ENCODE results near the gene ATP8B4. TPM values are rescaled to one million over a fixed set of nuclear protein-coding genes. Genes with fewer than 3 reads are reported as not detected.

ATP8B4 gene
- total and polyA plus RNA-seq, 2 of the 8 experiments (the other 6 are each of a cell fraction or from before 2014, with no cell fraction given): 0.17 to 0.24 TPM

DNA sequence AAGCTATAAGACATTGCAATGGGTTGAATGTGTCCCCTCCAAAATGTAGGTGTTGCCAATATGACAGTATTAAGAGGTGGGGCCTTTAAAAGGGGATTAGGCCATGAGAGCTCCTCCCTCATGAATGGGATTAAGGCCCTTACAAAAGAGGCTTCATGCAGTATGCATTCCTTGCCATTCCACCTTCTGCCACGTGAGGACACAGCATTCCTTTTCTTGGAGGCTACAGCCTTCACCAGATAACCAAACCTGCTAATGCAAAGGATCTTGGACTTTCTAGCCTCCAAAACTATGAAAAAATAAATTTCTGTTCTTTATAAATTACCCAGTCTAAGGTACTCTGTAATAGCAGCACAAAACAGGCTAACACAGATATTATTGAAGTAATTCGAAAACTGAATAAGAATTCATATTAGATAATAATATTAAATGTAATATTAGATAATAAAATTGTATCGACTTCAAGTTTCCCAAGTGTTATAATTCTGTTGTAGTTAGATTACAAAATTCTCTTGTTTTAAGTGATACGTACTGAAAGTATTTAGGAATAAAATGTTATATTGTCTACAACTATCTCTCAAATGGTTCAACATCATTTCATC lies 29.4 kb upstream of the ATP8B4 start (continued):
- peak; percentile 46 for TF ChIP-seq CHD7 (IDR thresholded peaks at IDR 0.05; ENCODE audit: insufficient replicate concordance, low read length)
- no peak for TF ChIP-seq ATF3 (IDR thresholded peaks at IDR 0.05; ENCODE audit: insufficient read depth, low read depth, low read length)
- TF ChIP-seq TEAD4 (IDR thresholded peaks at IDR 0.05; ENCODE audit: low read depth, low read length): peak; percentile 89
- no peak for TF ChIP-seq CHD1 (IDR thresholded peaks at IDR 0.05; ENCODE audit: low read depth, low read length)
- 0 out of 4 replicates have a peak, but pooled peaks of 1 of the 2 experiments have one; percentile 31 for TF ChIP-seq SIN3A (conservative IDR thresholded peaks at IDR 0.05 in 1 of 2, IDR thresholded peaks at IDR 0.05 in 1 of 2; ENCODE audit: low read depth in 1 of 2, low read length in 2 of 2)
- TF ChIP-seq, protein P1, sequence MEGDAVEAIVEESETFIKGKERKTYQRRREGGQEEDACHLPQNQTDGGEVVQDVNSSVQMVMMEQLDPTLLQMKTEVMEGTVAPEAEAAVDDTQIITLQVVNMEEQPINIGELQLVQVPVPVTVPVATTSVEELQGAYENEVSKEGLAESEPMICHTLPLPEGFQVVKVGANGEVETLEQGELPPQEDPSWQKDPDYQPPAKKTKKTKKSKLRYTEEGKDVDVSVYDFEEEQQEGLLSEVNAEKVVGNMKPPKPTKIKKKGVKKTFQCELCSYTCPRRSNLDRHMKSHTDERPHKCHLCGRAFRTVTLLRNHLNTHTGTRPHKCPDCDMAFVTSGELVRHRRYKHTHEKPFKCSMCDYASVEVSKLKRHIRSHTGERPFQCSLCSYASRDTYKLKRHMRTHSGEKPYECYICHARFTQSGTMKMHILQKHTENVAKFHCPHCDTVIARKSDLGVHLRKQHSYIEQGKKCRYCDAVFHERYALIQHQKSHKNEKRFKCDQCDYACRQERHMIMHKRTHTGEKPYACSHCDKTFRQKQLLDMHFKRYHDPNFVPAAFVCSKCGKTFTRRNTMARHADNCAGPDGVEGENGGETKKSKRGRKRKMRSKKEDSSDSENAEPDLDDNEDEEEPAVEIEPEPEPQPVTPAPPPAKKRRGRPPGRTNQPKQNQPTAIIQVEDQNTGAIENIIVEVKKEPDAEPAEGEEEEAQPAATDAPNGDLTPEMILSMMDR (IDR thresholded peaks at IDR 0.05; ENCODE audit: control extremely low read depth in 1 of 3, insufficient read depth in 1 of 3, low read depth in 1 of 3, low read length in 3 of 3): peak; percentile 8 to 77 (median 55); a peak in 3 of 4 replicates
